Superior temporal gyrus (tissue), 1 donor: ENCODE results near the gene PLAGL1.
A peak's percentile ranks its signal among the peaks of the same experiment; 100 is the strongest.
"Not testable (repeated sequence)": the region's sequence is repeated elsewhere in the genome, so short reads cannot be mapped to it uniquely, and the experiment has no call there.

Experiments
- DNase-seq: peaks from one replicate; pipeline ENCODE4 v3.0.0-alpha.2; 2016; ENCODE audit errors: extremely low spot score

PLAGL1 gene

GRCh38 chr6:144008120-144008811 lies at the start of gene PLAGL1:
Gene PLAGL1, minus strand, starts transcription at chr6:144008259. Its CDS starts 60,123 bp downstream, at chr6:143948136.
- DNase-seq, result no peak

- DNase-seq, result no peak
Observed at GRCh38 chr6:144055121-144055931, 47.3 kb upstream of the PLAGL1 start.

GRCh38 chr6:144053601-144054000 lies 45.5 kb upstream of the PLAGL1 start:
- no peak for DNase-seq

GRCh38 chr6:144052488-144052887 lies 44.4 kb upstream of the PLAGL1 start:
- no peak for DNase-seq

GRCh38 chr6:144049386-144049785 lies 41.3 kb upstream of the PLAGL1 start:
- DNase-seq, result no peak

- DNase-seq, result no peak
Observed at GRCh38 chr6:144047688-144048087, 39.6 kb upstream of the PLAGL1 start.

- DNase-seq, result not testable (repeated sequence)
Observed at GRCh38 chr6:144046672-144047071, 38.6 kb upstream of the PLAGL1 start.

- not testable (repeated sequence) for DNase-seq
Observed at GRCh38 chr6:144044989-144045388, 36.9 kb upstream of the PLAGL1 start.

GRCh38 chr6:144036835-144037195 lies 28.8 kb upstream of the PLAGL1 start:
- no peak for DNase-seq

GRCh38 chr6:144036064-144036834 lies 28.2 kb upstream of the PLAGL1 start:
- DNase-seq, result no peak

- no peak for DNase-seq
Observed at GRCh38 chr6:144035416-144035815, 27.4 kb upstream of the PLAGL1 start.

- no peak for DNase-seq
Observed at GRCh38 chr6:144033816-144034735, 26.0 kb upstream of the PLAGL1 start.

GRCh38 chr6:144029452-144029851 lies 21.4 kb upstream of the PLAGL1 start:
- no peak for DNase-seq

GRCh38 chr6:144027932-144028587 lies 20.0 kb upstream of the PLAGL1 start:
- no peak for DNase-seq

- no peak for DNase-seq
Observed at GRCh38 chr6:144023216-144023615, 15.2 kb upstream of the PLAGL1 start.

GRCh38 chr6:144019929-144020328 lies 11.9 kb upstream of the PLAGL1 start:
- DNase-seq, result no peak

GRCh38 chr6:144017166-144018094 lies 9.4 kb upstream of the PLAGL1 start:
- DNase-seq, result no peak

- DNase-seq, result peak; percentile 87
Observed at GRCh38 chr6:144013486-144013909, 5.4 kb upstream of the PLAGL1 start.

GRCh38 chr6:144012534-144012933 lies 4.5 kb upstream of the PLAGL1 start:
- DNase-seq, result no peak

- not testable (repeated sequence) for DNase-seq
Observed at GRCh38 chr6:144009628-144010027, 1.6 kb upstream of the PLAGL1 start.
